Endothelial cell of coronary artery (primary cell): ENCODE data around the gene ZC3H18. TPM values are rescaled to one million over a fixed set of nuclear protein-coding genes. Genes with fewer than 3 reads are reported as not detected.

ENCODE experiments used
- total RNA-seq: library from RNA; depleted of rRNA; stranded (reverse); fragments of >200 nt; gene quantifications from 2 replicates; pipeline ENCODE4 v1.2.3, GENCODE V29; 2014

The ZC3H18 gene
- total RNA-seq, result 10.9 and 13.9 TPM in 2 replicates

DNA sequence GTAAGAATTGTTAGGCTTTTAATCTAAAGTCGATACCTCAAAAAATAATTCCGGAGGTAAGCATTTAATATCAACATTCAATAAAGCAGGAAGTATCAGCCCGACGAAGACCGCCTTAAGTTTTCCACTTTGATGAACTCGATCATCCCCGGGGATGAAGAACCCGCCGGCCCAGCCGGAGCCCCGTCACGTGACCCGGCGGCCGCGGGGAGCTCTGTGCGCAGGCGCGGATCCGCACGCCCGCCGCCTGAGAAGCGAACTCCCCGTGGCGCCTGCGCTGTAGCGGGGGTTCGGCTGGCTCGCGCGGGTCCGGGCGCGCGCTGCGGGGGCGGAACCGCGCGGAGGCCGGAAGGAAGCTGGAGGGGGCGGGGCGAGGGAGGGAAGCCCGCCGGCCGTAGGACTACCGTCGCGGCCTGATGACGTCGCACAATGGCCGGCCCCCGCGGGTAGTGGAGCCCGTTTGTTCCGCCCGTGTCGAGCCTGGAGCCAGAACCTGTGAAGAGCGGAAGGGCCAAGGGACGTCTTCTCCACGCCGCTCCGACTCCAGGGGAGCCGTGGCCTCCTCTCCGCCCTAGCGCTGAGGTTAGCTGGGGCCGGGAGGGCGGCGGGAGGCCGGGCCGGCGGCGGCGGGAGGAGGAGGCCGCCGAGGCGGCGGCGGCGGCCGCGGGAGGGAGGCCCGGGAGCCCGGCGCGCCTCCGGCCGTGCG, at the start of gene ZC3H18:
Gene ZC3H18, plus strand, starts transcription at position 419 of the 706 bp plus-strand sequence. CDS start 6,721 bp downstream, outside the sequence.

GRCh38 chr16:88638323-88639230, 68.4 kb downstream of the ZC3H18 start, which contains the start of gene IL17C:
TSS of gene IL17C (plus strand) at chr16:88638572. CDS start at chr16:88638642, 70 bp downstream.

GRCh38 chr16:88650749-88651275, 80.6 kb downstream of the ZC3H18 start, which contains the start of gene CYBA:
TSS of gene CYBA (minus strand) at chr16:88651053. CDS start at chr16:88651013, 40 bp downstream.

DNA sequence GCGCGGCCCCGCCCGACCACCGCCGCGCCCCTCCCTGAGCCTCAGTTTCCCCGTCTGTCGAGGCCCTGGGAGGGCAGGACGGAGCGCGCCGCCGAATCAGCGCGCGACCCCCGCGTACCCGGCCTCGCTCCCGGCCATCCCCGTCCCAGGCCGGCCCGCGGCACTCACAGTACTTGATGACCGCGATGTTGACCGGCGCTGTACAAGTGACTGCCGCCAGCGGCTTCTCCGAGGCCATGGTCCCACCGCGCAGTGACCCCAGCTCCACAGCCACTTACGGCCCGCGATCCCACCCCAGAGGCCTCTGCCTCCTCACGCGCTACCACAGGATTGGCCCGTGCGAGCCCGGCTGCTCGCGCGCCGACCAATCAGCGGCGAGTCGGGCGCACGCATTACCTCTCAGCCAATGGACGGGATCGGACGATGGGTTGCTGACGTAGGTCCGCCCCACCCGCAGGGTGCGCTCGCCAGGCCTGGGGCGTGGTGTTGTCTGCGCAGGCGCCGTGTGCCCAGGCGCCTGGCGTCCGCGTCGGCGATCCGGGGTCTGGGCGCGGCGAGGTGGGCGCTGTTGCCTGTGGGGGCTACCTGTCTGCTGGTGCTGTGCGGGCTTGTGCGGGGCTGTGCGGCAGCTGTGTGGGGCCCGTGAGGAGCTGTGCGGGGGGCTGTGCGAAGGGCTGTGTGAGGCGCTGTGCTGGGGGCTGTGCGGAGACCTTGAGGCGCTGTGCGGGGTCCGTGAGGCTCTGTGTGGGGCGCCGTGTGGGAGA, 92.8 kb downstream of the ZC3H18 start, which contains the start of gene MVD:
Gene MVD, minus strand, starts transcription at position 249 of the 764 bp plus-strand sequence. Its CDS starts 11 bp downstream, at position 238.

Other genes with a start within 250 kb of the ZC3H18 start
- gene ZNF469, start 187.4 kb upstream of the ZC3H18 start, total RNA-seq, result 1.3 and 7.4 TPM in 2 replicates
- 1.7 and 2.8 TPM in 2 replicates for gene ZFPM1, start 117.1 kb upstream of the ZC3H18 start, total RNA-seq
- gene IL17C, start 68.2 kb downstream of the ZC3H18 start, total RNA-seq, result 0.09 TPM in 1 of 2 replicates, not detected in the other
- 114 and 129 TPM in 2 replicates for gene CYBA, start 80.7 kb downstream of the ZC3H18 start, total RNA-seq
- gene MVD, start 92.7 kb downstream of the ZC3H18 start, total RNA-seq, result 36.1 and 36.8 TPM in 2 replicates
- gene SNAI3, start 116.1 kb downstream of the ZC3H18 start, total RNA-seq, result under 0.01 and 0.09 TPM in 2 replicates
- 15.9 and 19.5 TPM in 2 replicates for gene RNF166, start 136.0 kb downstream of the ZC3H18 start, total RNA-seq
- 24.8 TPM in 2 replicates for gene CTU2, start 136.1 kb downstream of the ZC3H18 start, total RNA-seq
- 205 and 395 TPM in 2 replicates for gene PIEZO1, start 214.8 kb downstream of the ZC3H18 start, total RNA-seq
- gene CDT1, start 233.4 kb downstream of the ZC3H18 start, total RNA-seq, result 4.0 and 7.5 TPM in 2 replicates
- gene APRT, start 241.5 kb downstream of the ZC3H18 start, total RNA-seq, result 102 and 118 TPM in 2 replicates